CD4-positive, alpha-beta T cell treated with Interleukin-4 for 1 hour (primary cell): ENCODE results near the gene GABRD.

ENCODE experiments used
- DNase-seq, 2 donors: peaks; one replicate each; pipeline ENCODE4 v3.0.0-alpha.2; 2020 to 2022

GABRD gene

DNA sequence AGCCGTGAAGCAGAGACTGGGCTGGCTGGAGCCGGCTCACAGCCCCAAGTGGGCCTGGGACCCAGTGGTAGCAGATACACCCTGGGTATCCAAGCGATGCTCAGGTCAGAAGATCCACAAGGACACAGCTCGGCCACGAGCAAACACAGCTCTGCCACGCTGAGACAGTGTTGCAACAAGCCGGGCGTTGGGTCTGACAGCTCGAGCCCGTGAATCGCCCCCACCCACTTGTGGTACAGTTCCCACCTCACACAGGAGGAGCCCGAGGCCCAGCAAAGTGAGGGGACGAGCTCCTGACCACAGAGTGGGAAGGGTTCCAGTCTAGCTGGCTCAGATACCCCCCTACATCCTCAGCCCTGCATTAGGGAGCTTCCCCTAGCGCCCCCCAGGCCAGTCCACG, 22.2 kb downstream of the GABRD start:
- no peak for DNase-seq

DNA sequence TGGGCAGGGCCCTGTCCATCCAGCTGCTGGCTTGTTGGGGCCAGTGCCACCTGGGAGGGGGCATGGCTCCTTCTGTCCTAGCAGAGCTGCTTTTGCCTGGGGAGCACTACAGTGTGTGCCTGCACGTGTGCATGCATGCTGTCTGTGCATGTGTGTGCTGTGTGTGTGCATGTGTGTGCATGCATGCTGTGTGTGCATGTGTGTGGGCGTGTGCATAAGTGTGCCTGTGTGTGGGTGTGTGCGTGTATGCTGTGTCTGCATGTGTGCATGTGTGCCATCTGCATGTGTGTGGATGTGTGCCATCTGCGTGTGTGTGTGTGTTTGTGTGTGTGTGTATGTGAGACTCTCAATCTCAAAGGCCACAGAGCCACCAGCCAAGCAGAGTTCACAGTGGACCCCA, 22.7 kb downstream of the GABRD start:
- no peak for DNase-seq

DNA sequence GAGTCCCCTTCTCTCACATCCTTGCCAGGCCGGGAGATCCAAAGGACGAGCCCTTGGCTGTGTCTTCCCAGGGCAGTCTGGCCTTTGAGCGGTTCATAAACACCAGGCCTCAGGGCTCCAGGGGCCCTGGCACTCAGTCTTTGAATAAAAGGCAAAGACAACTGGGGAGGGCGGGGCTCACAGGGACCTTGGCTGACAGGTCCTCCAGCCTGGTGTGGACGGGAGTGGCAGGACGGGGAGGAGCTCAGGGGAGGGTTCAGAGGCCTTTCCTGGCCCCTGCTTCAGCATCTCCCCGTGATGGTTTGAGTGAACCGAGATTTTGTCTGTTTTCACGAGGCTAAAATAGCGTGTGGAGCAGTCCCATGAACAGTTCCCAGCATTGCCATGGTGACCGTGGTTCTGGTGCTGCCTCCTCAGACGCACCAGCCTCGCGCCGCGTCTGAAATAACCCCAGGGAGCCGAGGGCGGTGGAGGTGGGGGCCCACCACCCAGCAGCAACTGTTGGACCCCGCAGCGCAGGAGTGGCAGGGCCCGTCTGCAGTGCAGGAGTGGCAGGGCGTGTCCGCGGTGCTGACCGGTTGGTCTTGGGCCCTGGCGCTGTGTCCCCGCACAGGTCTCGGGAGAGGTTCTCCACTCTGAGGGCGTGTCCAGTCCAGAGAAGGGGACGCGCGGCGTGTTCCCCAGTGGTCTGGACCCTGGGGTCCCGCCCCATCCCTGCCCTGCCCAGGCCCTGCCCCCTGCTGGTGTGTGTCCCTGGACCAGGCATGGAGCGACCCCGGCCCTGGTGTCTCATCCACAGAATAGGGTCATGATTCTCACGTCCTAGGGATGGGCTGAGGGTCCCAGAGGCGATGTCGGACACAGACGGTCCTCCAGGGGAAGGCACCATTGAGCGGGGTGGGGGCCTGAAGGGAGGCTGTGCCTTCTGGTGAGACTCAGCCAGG, 24.0 kb downstream of the GABRD start:
- no peak for DNase-seq

DNA sequence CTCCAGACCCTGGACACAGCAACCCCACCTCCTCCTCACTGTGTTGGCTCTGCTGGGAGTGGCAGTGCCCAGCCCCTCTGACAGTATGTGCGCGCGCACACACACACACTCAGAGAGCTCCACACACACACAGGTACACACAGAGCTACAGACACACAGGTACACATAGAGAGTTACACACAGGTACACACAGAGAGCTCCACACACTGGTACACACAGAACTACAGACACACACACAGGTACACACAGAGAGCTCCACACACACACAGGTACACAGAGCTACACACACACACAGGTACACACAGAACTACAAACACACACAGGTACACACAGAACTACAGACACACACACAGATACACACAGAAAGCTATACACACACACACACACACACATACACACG, 24.7 kb downstream of the GABRD start:
- DNase-seq, result no peak

DNA sequence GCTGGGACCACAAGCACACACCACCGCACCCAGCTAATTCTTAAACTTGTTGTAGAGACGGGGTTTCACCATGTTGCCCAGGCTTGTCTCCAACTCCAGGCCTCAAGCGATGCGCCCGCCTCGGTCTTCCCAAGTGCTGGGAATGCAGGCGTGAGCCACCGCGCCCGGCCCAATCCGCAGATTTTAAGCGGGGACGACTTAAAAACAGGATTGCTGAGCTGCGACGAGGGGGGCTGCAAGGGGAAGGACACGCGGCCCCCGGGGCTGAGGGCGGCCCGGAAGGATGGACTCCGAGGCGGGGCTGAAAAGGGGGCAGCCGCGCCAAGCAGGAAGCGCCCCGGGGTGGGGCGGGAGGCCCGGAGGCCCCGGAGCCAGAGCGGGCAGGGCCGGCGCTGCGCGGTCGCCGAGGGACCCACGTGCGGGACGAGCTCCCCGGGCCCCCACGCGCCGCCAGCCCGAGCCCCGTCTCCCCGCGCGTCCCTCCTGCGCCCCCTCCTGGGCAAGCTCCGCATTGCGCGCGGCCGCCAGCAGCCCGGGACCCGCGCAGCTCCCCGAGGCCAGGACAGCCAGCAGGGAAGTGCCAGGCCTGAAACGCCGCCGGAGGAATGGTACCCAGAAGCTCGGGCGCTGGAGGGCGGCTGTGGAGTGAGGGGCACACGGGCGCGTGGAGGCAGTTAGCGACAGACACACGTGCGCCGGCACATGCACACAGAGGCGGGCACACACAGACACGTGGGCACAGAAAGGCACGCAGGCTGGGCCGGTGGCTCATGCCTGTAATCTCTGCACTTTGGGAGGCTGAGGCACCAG, 25.6 kb downstream of the GABRD start:
- peak; percentile 73 to 81 for DNase-seq

DNA sequence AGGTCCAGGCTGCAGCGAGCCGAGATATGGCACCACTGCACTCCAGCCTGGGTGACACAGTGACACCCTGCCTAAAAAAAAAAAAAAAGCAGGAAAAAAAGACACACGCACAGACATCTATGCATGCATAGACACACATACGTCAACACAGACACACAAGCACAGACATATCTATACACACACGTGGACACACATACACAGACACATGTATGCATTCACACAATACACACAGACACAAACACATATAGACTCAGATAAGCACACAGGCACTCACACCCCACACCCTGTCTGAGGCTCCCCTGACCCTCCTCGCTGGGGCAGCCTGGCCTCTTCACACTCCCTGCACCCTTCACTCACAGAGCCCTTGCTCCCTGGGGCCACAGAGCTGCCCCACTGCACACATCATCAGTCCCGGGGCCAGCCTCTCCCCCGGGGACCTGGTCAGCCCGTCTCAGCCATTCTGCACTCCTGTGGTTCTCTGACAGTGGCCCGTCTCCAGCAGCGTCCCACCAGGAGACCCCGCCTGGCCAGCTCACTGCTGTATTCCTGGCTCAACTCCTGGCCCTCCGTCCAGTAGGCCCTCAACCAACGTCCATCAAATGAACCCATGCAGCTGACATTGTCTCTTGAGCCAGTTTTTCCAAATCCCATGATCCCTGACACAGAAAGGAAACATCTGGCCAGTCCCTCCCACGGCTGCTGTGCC, 26.5 kb downstream of the GABRD start:
- DNase-seq, result no peak

DNA sequence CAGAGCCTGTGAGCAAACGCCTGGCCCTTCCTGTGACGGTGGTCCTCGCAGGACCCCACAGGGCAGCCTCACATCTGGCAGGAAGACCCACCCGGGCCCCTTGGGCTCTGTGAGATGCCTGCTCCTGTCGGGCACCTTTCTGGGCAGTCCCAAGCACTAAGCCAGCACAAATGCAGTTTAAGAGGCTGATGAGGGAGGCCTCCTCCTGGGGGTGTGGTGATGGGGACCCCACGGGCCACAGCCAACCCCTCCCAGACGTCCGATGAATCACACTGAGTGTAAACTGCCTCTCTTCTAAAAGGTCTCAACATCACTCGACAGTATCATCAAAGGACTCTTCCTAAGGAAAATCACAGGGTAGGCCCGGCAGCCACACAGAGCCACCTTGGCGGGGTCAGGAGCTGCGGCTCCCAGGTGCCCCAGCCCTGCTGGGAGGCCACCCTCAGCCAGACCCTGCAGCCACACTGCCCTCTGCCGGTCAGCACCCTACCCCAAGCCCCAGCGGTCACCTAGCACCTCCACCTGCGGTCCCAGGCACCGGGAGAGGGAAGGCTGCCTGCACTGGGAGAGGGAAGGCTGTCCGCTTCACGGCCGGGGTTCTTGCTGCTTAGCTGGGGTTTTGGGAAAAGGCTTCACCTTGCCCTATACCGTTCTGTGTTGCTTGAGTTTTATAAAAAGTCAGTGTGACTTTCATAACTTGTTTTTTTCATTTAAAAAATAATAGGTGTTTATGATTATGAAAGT, 27.2 kb downstream of the GABRD start:
- peak; percentile 34 to 46 for DNase-seq

DNA sequence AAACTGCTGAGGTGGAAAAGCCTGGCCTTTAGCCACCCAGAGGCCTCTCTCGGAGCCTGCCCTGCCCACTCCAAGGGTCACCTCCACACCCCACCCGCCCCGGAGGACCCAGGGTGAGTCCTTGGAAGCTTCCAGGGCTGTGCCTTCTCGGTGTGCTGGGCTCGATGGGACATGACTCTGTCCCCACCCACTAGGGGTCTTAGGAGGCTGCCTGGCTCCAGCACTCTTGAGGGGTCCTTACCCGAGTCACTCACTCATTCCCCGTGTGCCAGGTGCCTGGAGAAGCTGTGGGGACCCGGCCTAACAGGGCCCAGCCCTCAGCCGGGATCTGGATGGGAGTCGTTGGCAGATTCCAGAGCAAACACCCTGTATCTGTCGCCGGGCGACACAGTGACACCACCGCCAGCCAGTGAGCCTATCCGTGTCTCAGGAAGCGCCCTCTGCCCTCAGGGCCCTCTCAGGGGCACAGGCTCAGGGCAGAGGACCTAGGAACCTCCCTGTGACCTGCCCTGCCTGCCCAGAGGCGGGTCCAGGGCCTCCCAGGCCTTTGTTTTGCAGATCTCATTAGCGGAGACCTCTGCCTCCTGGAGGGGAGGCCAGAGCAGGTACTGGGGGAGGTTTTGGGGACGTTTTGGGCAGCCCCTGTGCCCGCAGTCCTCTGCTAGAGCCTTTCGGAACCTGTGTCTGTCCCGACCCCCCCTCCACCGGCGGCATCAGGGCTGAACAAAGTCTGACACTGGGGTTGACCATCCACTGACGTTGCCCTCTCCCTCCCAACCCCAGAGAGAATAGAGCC, 28.0 kb downstream of the GABRD start:
- no peak for DNase-seq

DNA sequence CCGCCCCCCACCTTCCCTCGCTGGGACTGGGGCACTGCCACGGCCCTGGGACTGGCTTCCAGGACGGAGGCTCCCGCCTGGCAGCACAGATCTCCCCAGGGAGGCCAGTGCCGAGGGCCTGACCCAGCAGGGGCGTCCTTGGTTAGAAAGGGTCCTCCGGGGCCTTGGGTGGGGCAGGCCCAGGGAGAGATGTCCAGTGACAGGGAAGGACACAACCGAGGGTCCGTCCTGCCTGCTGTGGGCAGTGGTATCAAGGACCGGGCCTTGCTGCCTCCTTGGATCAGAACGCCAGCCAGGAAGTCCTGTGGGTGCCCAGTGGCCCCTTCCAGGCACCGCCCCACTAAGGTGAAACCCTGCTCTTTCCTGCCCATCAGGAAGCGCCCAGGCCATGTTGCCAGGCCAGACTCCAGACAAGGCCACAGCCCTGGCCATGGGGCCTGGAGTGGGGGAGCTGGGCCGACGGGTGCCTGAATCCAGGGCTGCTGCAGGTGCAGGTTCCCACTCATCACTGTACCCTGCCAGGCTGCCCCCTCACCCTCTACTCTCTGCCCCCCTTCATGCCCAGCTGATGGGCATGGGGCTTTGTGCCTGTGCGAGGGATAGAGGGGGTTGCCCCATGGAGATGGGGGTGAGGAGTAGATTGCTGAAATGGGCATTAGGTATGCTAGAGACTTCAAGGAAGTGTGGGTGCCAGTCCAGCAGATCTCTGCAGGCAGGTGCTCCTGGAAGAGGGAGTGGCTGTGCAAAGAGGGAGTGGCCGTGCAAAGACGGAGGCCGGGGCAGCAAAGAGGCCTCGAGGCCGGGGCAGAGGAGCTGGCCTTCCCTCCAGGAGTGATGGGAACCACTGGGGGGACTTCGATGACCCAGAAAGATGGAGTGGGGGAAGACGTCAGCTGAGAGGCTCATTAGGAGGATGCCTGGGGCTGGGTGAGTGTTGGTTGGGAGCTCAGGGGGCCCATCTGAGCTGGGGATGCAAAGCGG, 28.9 kb downstream of the GABRD start:
- no peak for DNase-seq

DNA sequence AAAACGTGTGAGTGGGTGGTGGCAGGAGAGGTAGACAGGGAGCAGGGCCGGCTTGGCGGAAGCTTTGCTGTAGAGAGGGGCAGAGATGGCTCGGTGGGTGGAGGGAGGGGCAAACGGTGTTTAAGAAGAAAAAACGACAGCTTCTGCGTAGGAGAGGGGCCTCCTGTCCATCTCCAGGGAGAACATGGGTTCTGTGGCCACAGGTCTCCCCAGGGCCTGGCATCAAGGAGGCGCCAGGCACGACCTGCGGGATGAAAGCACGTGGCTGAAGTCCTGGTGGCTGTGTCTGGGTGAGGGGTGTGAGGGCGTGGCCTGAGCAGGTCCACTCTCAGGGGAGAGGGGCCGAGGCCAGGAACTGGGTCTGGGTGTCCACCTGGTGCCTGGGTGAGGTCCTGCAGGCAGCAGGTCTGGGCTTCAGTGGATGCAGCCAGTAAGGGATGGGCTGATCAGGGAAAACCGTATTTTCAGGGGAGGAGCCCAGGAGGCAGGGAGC, 30.1 kb downstream of the GABRD start:
- peak in 1 of 2 donors; percentile 24 for DNase-seq

DNA sequence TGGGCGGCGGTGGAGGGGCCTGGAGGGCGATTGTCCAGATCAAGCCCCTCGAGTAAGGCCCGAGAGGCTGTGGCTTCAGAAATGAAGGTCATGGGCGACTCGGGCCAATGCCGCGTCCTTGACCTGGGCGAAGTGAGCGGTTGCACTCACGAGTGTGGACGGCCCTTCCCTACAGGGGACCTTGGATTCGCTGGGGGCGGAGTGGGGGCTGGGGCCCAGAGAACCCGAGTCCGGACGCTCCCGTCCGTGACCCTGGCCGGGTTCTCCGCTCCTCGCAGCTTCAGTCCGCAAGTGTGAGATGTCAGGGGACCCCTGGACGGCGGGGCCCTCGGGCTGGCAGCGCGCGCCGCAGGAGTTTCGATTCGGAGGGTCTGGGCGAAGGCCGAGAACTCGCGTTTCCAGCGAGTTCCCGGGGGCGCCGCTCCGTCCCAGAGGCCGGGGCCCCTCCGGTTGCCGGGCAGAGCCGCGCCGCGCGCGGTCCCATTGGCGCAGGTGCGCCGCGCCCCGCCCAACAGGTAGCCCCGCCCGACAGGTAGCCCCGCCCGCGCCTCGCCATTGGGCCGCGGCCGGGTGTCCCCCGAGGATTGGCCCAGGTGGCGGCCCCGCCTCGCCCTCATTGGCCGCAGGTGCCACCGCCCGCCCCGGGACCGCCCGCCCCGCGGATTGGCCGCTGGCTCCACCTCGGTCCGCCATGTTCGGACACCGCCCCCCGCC, 30.7 kb downstream of the GABRD start, which contains the start of gene PRKCZ:
Gene PRKCZ, plus strand, starts transcription at position 694 of the 714 bp plus-strand sequence. CDS start 220 bp downstream, outside the sequence.
- DNase-seq, result peak; percentile 93 to 95

DNA sequence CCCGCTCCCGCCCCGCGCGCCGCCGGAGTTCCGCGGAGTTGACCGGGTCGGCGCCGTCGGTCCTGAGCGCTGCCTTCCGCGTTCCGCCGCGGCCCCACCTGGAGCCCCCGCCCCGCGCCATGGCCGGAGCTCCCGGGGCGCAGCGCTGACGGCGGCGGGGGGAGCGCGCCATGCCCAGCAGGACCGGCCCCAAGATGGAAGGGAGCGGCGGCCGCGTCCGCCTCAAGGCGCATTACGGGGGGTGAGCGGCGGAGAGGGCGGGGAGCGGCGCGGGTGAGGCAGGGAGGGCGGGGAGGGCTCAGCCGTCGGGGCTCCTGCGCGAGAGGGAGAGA, 31.3 kb downstream of the GABRD start:
- DNase-seq, result peak in 1 of 2 donors; percentile 29

DNA sequence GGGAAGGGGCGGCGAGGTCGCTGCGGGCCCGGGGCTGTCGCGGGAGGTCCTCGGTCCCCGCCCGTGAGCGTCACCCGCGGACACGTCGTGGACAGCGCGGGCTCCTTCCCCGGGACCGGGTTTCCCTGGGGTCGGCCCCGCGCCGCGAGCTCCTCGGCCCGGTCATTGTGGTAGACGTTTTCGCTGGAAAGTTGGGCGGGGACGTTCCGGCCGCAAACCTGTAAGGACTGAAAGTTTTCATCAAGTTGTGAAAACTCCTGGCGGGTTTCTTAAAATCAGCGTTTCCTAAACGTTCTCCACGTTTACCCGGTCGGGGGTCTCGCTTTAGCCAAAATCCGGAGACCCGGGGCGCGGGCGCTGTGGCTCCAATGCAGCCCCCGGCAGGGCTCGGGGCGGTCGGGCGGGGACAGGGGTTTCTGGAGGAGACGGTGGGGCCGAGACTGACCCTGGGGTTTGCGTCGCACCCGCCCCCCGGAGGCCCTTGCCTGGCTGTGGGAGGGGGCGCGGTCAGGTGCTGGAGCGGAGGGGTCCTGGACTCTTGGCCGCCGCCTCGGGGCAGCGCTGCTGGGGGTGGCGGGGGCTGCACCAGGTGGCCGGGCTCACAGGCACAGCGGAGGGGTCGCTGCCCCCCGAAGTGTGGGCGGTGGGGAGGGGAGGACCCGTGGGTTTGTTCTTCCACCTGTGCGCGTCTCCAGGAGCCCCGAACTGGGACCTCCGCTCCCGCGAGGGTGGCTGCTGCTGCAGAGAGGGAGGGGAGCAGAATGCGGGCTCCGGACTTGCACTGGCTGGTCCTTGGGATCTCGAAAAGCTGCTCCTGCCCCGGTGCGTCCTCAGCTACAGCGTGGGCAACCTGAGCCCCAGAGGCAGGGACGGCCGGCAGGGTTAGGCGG, 31.9 kb downstream of the GABRD start:
- DNase-seq, result no peak

DNA sequence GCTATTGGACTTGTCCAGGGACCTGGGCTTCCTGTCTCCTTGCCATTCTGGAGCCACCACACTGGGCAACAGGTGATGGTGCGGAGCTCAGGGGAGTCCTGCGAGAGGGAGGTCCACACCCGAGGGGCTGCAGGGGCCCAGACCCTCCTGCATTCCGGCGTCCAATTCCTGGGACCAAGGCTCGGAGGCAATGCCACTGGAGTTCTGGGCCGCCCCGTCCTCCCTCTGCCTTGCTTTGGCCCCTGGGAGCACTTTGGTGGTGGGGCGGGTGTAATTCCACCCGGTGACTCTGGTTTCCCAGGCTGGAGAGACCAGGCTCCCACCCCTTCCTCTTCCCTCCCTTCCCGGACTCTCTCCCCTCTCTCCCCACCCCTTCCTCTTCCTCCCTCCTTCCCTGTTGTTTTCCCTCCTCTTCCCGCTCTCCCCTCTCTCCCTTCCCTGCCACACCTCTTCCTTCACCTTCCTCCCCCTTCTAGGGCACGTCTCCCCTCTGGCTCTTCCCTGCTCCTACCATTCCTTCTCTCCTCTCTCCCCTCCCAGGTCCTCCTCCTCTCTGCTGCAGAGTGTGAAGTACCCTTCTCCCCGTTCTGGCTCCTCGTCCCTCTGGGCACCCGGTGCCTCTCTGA, 33.0 kb downstream of the GABRD start:
- DNase-seq, result no peak

DNA sequence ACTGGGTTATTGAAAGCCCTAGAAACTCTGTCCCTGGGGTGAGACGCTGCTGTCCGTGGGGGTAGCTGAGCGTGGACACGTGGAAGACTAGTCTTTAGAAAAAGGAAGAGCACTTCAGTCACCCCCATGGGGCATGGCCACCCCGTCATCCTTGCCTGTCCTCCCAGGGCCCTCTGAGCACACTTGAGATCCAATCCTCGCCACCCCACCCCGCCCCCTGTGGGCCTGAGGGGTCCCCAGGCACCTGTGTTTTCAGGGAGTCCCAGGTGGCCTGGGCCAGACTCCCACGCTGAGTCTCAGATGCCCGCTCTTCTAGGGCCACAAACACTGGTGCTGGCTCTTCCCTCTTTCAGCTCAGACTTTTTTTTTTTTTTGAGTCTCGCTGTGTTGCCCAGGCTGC, 33.6 kb downstream of the GABRD start:
- no peak for DNase-seq

DNA sequence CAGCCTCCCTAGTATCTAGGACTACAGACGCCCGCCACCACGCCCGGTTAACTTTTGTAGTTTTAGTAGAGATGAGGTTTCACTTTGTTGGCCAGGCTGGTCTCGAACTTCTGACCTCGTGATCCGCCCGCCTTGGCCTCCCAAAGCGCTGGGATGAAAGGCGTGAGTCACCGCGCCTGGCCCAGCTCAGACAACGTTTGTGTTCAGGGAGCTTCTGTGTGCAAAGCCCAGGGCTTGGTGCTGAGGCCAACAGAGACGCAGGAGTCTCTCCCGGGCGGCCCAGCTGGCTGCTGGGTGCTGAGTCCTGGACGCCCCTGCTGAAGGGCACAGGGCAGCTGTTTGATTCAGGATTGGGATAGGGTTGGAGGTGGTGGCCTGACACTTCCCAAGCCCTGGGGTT, 34.1 kb downstream of the GABRD start:
- DNase-seq, result no peak

DNA sequence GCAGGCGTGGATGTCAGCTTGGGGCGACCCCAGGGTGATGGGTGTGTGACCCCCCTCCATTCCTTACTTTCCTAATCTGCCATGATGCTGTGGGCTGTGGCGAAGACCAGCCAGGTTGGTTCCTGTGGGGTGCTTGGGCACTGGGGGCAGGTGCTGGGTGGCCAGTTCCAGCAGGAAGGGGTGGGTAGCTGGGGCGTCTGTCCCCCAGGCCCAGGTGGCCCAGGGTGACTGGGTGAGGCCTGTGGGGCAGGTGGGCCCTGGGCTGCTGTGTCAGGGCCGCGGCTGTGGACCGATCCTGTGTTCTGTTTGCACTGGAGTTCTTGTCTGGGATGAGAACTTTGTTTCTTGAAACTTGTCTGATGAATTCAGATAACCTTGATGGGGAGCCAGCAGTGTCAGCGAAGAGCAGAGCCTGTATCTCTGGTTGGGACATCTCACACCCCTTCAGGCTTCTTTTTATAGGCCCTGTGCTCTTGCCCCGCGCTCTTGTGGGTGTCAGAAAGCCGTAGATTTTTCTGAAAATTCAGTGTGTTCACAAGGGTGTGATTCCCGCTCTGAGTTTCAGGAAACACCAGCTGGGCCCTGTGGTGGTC, 34.7 kb downstream of the GABRD start:
- no peak for DNase-seq

DNA sequence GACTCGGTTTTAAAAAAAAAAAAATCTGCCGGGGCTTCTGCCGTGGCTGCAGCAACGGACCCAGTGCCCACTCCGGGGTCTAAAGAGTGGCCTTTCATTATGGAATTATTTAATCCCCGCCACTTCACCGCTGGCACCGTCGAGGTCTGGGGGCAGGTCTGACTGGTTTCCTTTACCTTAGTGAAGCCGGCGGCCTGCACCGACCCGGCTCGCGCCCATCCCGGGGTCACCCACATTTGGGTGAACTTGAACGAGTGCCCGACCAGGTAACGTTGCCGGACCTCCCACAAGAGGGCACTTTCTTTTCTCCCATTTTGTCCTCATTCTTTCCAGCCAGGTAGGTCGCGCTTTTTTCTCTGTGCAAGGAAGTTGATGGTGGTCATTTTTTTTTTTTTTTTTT, 35.4 kb downstream of the GABRD start:
- DNase-seq, result no peak
